Retinal pigment epithelial cell (primary cell): ENCODE measurements around the gene GRIN2A.

Experiments used
- DNase-seq: peaks from one replicate; pipeline ENCODE4 v3.0.0-alpha.2; 2010; ENCODE audit warnings: low read depth
- H3K4me3 ChIP-seq: 2 replicates; pipeline ENCODE4 v1.5.1; 2011; ENCODE audit warnings: mild to moderate bottlenecking, low read length, control low read depth, moderate library complexity
- TF ChIP-seq, protein P1 (sequence below): conservative IDR thresholded peaks from 2 replicates; pipeline ENCODE4 v1.5.1; 2011; ENCODE audit warnings: low read depth, low read length, control low read depth, inconsistent platforms

GRIN2A gene

DNA sequence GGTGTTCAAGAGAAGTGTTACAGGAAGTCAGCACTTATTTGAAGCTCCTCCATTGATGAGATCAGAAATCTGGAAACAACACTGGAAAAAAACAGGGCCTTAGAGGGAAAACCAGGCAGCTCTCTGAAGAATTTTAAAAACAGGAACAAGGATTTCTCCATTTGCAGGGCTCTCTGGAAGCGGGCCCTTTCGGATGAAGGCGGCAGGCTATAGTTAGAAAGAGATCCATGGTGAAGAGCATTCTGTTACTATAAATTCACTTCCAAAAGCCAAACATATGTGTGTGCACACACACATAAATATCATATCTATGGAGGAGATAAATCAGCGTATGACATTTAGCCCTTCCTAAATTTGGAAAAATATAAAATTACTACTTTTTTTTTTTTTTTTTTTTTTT, 42.6 kb upstream of the GRIN2A start:
- TF ChIP-seq, protein P1, sequence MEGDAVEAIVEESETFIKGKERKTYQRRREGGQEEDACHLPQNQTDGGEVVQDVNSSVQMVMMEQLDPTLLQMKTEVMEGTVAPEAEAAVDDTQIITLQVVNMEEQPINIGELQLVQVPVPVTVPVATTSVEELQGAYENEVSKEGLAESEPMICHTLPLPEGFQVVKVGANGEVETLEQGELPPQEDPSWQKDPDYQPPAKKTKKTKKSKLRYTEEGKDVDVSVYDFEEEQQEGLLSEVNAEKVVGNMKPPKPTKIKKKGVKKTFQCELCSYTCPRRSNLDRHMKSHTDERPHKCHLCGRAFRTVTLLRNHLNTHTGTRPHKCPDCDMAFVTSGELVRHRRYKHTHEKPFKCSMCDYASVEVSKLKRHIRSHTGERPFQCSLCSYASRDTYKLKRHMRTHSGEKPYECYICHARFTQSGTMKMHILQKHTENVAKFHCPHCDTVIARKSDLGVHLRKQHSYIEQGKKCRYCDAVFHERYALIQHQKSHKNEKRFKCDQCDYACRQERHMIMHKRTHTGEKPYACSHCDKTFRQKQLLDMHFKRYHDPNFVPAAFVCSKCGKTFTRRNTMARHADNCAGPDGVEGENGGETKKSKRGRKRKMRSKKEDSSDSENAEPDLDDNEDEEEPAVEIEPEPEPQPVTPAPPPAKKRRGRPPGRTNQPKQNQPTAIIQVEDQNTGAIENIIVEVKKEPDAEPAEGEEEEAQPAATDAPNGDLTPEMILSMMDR, result no peak
- H3K4me3 ChIP-seq, result no peak overlapping the region
- DNase-seq, result no peak

DNA sequence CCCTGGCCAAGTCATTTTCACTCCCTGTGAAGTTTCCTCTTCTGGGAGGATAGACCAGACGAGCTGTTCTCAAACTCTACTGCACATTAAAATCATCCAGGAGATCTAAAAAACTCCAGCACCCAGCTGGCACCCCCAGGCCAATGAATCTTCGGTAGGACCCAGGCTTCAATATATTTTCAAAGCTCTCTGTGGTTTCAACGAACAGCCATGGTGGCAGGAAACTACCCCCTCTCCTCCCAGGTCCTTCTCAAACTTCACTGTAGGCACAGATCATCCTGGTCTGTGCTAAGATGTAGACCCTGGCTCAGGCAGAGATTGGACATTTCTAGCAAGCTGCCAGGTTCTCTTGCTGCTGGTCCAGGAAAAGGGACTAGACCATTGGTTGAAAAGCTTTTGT, 38.7 kb upstream of the GRIN2A start:
- no peak for DNase-seq
- no peak overlapping the region for H3K4me3 ChIP-seq
- TF ChIP-seq, protein P1, result no peak

DNA sequence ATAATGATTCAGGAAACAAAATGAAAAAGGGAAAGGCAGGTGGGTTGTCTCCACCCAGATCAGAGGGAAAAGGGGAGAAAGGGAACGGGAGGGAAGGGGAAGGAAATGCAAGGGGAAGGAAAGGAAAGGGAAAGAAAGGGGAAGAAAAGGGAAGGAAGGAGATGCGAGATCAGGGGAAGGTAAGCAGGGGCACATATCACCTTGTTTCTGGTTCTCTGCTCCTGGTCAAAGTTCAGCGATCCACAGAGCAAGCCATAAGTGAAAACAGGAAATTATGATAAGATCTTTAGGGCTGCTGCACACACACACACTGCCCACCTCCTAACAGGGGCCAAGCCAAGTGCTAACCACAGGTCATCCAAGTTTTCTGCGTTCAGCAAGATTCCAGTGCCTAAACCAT, 37.5 kb upstream of the GRIN2A start:
- no peak for DNase-seq
- TF ChIP-seq, protein P1, result no peak
- no peak overlapping the region for H3K4me3 ChIP-seq

DNA sequence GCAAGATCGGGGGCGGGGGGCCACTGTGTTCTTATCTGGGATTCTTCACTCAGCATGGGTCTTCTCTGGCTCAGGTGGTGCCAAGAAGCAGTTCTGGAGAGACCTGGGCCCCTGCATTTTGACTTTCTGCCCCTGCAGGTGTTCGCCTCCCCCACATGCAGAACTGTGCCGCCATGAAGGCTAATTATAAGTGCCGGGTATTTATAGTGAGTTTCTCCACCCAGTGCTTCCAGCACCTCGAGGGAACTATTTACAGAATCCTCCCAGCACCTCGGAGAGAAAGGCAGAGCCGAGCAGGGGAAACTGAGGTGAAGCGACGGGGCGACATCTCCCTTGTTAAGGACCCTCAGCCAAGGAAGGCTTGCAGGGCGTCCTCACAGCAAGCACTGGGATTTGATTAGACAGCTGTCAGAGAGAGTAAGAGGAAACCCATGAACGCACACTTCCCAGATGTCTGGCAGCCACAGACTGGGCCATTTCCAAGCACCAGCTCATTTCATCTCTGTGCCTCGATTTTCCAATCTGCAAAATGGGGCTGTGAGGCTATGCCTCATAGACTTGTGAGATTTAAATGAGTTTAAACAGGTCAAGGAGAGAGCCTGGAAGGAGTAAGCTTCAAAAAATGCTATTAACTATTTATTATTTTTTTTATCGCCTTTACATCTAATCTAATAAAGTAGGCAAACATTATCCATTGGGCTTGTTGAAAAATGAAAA, 36.4 kb upstream of the GRIN2A start:
- no peak for DNase-seq
- TF ChIP-seq, protein P1, result no peak
- H3K4me3 ChIP-seq, result no peak overlapping the region

DNA sequence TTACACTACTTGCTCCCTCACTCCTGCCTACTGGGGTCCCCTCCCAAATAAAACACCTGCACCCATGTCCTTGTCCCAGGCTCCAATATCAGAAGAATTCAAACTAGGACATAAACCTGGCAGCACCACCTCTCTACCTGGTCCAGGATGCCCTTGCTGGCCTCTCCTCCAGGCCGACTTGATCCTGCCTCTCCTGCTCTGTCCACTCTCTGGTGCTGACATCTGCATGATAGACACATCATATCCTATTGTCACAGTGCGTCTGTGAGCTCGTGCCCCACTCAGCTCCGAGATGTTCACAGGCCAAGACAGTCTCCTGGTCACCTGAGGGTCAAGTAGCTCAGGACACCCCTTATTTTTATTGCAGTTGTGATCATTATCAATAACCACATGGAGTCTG, 31.5 kb upstream of the GRIN2A start:
- DNase-seq, result no peak

DNA sequence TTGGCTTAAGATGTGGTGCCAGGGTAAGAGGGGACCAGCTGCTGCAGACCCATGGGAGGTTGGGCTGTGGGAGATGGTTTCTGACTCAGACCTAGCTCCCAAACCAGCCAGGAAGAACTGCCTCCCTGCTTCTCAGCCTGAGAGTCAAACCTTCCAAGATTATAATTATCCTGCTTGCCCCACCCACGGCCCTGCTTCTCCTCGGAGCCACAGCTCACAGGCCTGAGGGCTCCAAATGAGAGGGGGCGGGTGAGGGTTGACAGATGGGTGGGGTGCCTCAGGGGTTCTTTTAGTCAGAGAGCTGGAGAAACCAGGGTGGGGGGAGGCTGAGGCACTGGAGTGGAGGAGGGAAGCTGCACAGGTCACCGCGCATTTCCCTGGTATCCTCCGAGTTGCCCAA, 28.7 kb upstream of the GRIN2A start:
- no peak for DNase-seq
- no peak overlapping the region for H3K4me3 ChIP-seq
- TF ChIP-seq, protein P1, result no peak

More for the DNA sequence above, 31.5 kb upstream of the GRIN2A start:
- TF ChIP-seq, protein P1, result no peak
- H3K4me3 ChIP-seq, result no peak overlapping the region

DNA sequence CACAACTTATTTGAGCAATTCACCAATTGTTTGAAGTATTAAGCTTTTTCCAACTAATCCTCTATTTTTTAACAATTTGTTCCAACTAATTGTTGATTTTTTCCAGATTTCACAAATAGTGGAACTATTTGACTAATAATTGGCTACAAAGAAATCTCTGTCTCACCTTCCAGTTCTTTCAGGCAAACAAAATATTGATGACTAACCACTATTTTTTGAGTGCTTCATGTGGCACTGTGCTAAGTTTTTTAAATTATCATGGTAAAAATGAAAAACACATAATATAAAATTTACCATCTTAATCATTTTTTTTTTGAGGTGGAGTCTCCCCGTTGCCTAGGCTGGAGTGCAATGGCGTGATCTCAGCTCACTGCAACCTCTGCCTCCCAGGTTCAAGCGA, 24.6 kb upstream of the GRIN2A start:
- H3K4me3 ChIP-seq, result no peak overlapping the region
- TF ChIP-seq, protein P1, result no peak

More for the DNA sequence above, 24.6 kb upstream of the GRIN2A start:
- DNase-seq, result no peak
